ENCODE results near the gene CD7. TPM values are rescaled to one million over a fixed set of nuclear protein-coding genes. Genes with fewer than 3 reads are reported as not detected.
"Not testable (repeated sequence)": the region's sequence is repeated elsewhere in the genome, so short reads cannot be mapped to it uniquely, and the experiment has no call there.

The CD7 gene
- 100 to 1,000 TPM; 334 to 355 TPM for total RNA-seq

- ChIA-PET POLR2A (interaction anchor here (1.0 to 2.6 kb wide), 9 partner anchors 12 to 447 kb away, joined by 3 to 50 read pairs (median 6); partner anchors contain the start of genes ARHGDIA, CSNK1D, DCXR and SLC16A3), CTCF (interaction anchor here (0.9 to 2.7 kb wide), 8 partner anchors 11 to 287 kb away, joined by 3 to 93 read pairs (median 6); partner anchors contain the start of gene SECTM1)
- peak; percentile 84 for ATAC-seq
- Mint-ChIP-seq H3K4me3 (peak within 1 kb of the TSS; percentile 96), H3K36me3 (ENCODE audit: low read depth) (peaks cover 31% of the 10 kb centered on the region), H3K9me3 (ENCODE audit: insufficient read depth) (no peaks in the 10 kb centered on the region), H3K27ac (peak within 1 kb of the TSS; percentile 91), H3K4me1 (ENCODE audit: low read depth) (peaks cover 37% of the 10 kb centered on the region), H3K27me3 (ENCODE audit: low read depth) (no peaks in the 10 kb centered on the region)
- DNase-seq: peak; percentile 88
Measured at GRCh38 chr17:82317394-82318168, at the start of gene CD7. TSS of gene CD7 (minus strand) at chr17:82317608. CDS start at chr17:82317495, 113 bp downstream.

- peaks cover 7% of the 10 kb centered on the region for H3K4me1 Mint-ChIP-seq (ENCODE audit: low read depth)
- POLR2A ChIA-PET: interaction anchor here (0.5 kb wide), 1 partner anchor 120 kb away, joined by 3 read pairs; no protein-coding TSS in a partner anchor
- CTCF ChIA-PET: interaction anchor here (0.6 to 1.4 kb wide), 2 partner anchors 9 to 47 kb away, joined by 3 to 4 read pairs; no protein-coding TSS in a partner anchor
- peaks cover 42% of the 10 kb centered on the region for H3K27me3 Mint-ChIP-seq (ENCODE audit: low read depth)
- no peak overlapping the region for H3K27ac Mint-ChIP-seq
- no peaks in the 10 kb centered on the region for H3K36me3 Mint-ChIP-seq (ENCODE audit: low read depth)
- no peaks in the 10 kb centered on the region for H3K9me3 Mint-ChIP-seq (ENCODE audit: insufficient read depth)
- no peak for DNase-seq
- H3K4me3 Mint-ChIP-seq: no peak overlapping the region
- no peak for ATAC-seq
Measured at GRCh38 chr17:82366749-82367148, 49.3 kb upstream of the CD7 start.

GRCh38 chr17:82365606-82366295 is 48.3 kb upstream of the CD7 start:
- POLR2A ChIA-PET: no interaction called here
- ATAC-seq: no peak

GRCh38 chr17:82361885-82362633 is 44.7 kb upstream of the CD7 start:
- Mint-ChIP-seq H3K4me1 (ENCODE audit: low read depth) (peaks cover 9% of the 10 kb centered on the region), H3K4me3 (no peak overlapping the region), H3K9me3 (ENCODE audit: insufficient read depth) (no peaks in the 10 kb centered on the region), H3K27ac (no peak overlapping the region), H3K27me3 (ENCODE audit: low read depth) (peaks cover 26% of the 10 kb centered on the region), H3K36me3 (ENCODE audit: low read depth) (peaks cover 3% of the 10 kb centered on the region)
- no peak for ATAC-seq
- CTCF ChIA-PET: interaction anchor here (1.3 to 1.4 kb wide), 2 partner anchors 9 to 193 kb away, joined by 3 read pairs; no protein-coding TSS in a partner anchor
- DNase-seq: no peak
- POLR2A ChIA-PET: interaction anchor here (0.7 kb wide), 1 partner anchor 8 kb away, joined by 3 read pairs; no protein-coding TSS in a partner anchor

More at GRCh38 chr17:82365606-82366295, 48.3 kb upstream of the CD7 start:
- no peaks in the 10 kb centered on the region for H3K9me3 Mint-ChIP-seq (ENCODE audit: insufficient read depth)
- H3K4me1 Mint-ChIP-seq (ENCODE audit: low read depth): peaks cover 3% of the 10 kb centered on the region
- peaks cover 38% of the 10 kb centered on the region for H3K27me3 Mint-ChIP-seq (ENCODE audit: low read depth)
- no peak for DNase-seq
- H3K27ac Mint-ChIP-seq: no peak overlapping the region
- no peaks in the 10 kb centered on the region for H3K36me3 Mint-ChIP-seq (ENCODE audit: low read depth)
- CTCF ChIA-PET: interaction anchor here (1.4 kb wide), 1 partner anchor 48 kb away, joined by 3 read pairs; no protein-coding TSS in a partner anchor
- H3K4me3 Mint-ChIP-seq: no peak overlapping the region

DNA sequence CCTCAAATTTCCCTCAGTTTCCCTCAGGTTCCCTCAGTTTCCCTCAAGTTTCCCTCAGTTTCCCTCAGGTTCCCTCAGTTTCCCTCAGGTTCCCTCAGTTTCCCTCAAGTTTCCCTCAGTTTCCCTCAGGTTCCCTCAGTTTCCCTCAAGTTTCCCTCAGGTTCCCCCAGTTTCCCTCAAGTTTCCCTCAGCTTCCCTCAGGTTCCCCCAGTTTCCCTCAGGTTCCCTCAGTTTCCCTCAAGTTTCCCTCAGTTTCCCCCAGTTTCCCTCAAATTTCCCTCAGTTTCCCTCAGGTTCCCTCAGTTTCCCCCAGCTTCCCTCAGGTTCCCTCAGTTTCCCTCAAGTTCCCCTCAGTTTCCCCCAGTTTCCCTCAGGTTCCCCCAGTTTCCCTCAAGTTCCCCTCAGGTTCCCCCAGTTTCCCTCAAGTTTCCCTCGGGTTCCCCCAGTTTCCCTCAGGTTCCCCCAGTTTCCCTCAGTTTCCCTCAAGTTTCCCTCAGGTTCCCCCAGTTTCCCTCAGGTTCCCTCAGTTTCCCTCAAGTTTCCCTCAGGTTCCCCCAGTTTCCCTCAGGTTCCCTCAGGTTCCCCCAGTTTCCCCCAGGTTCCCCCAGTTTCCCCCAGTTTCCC is 42.2 kb upstream of the CD7 start:
- H3K4me3 Mint-ChIP-seq; H3K9me3 Mint-ChIP-seq (ENCODE audit: insufficient read depth); H3K27ac Mint-ChIP-seq; DNase-seq; ATAC-seq; H3K36me3 Mint-ChIP-seq (ENCODE audit: low read depth); POLR2A ChIA-PET; H3K4me1 Mint-ChIP-seq (ENCODE audit: low read depth): not testable (repeated sequence)
- H3K27me3 Mint-ChIP-seq (ENCODE audit: low read depth): peaks cover 23% of the 10 kb centered on the region
- CTCF ChIA-PET: interaction anchor here (3.9 kb wide), 1 partner anchor 55 kb away, joined by 11 read pairs; no protein-coding TSS in a partner anchor

- Mint-ChIP-seq H3K4me3 (no peak within 1 kb of the TSS), H3K36me3 (ENCODE audit: low read depth) (peaks cover 3% of the 10 kb centered on the region), H3K9me3 (ENCODE audit: insufficient read depth) (no peaks in the 10 kb centered on the region), H3K27me3 (ENCODE audit: low read depth) (peaks cover 23% of the 10 kb centered on the region), H3K4me1 (ENCODE audit: low read depth) (peaks cover 9% of the 10 kb centered on the region), H3K27ac (no peak within 1 kb of the TSS)
- DNase-seq (peak; percentile 35), ATAC-seq (no peak)
- ChIA-PET CTCF (interaction anchor here (0.7 to 3.9 kb wide), 4 partner anchors 8 to 153 kb away, joined by 4 to 11 read pairs (median 4); no protein-coding TSS in a partner anchor), POLR2A (interaction anchor here (0.7 to 1.0 kb wide), 2 partner anchors 66 to 644 kb away, joined by 3 read pairs; no protein-coding TSS in a partner anchor)
Measured at GRCh38 chr17:82358465-82359350, 41.3 kb upstream of the CD7 start, which contains the start of gene TEX19. TSS of gene TEX19 (plus strand) at chr17:82359247. CDS start at chr17:82362151, 2,904 bp downstream.

DNA sequence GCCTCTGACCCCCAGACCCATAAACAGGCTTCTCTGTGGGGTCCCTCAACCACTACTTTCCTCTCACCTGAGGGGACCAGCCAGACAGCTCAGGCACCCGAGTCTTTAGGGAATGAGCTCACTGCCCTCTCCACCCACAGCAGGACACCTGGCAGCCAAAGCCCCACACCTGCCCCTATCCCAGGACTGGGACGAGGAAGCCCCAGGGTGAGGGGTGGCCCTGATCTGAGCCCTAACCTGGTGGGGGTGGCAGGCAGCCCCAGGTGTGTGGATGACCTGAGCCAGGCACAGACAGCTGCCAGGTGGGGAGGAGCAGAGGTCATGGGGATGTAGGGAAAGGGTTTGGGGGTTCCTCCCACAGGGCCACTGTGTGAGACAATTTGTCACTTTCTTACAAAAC is 40.0 kb upstream of the CD7 start:
- Mint-ChIP-seq H3K36me3 (ENCODE audit: low read depth) (peaks cover 3% of the 10 kb centered on the region), H3K4me3 (no peak overlapping the region), H3K27me3 (ENCODE audit: low read depth) (peaks cover 19% of the 10 kb centered on the region), H3K4me1 (ENCODE audit: low read depth) (peaks cover 9% of the 10 kb centered on the region), H3K27ac (no peak overlapping the region), H3K9me3 (ENCODE audit: insufficient read depth) (no peaks in the 10 kb centered on the region)
- DNase-seq (no peak), ATAC-seq (no peak)
- ChIA-PET POLR2A (no interaction called here), CTCF (interaction anchor here (1.2 to 3.9 kb wide), 4 partner anchors 16 to 62 kb away, joined by 3 to 11 read pairs (median 4); no protein-coding TSS in a partner anchor)

- Mint-ChIP-seq H3K9me3 (ENCODE audit: insufficient read depth) (no peaks in the 10 kb centered on the region), H3K4me1 (ENCODE audit: low read depth) (peaks cover 10% of the 10 kb centered on the region), H3K27ac (no peak overlapping the region), H3K4me3 (no peak overlapping the region), H3K27me3 (ENCODE audit: low read depth) (peaks cover 17% of the 10 kb centered on the region), H3K36me3 (ENCODE audit: low read depth) (peaks cover 3% of the 10 kb centered on the region)
- CTCF ChIA-PET: interaction anchor here (1.2 to 3.9 kb wide), 4 partner anchors 16 to 63 kb away, joined by 3 to 11 read pairs (median 4); no protein-coding TSS in a partner anchor
- ATAC-seq (no peak), DNase-seq (no peak)
- POLR2A ChIA-PET: no interaction called here
Measured at GRCh38 chr17:82356845-82357355, 39.5 kb upstream of the CD7 start.

DNA sequence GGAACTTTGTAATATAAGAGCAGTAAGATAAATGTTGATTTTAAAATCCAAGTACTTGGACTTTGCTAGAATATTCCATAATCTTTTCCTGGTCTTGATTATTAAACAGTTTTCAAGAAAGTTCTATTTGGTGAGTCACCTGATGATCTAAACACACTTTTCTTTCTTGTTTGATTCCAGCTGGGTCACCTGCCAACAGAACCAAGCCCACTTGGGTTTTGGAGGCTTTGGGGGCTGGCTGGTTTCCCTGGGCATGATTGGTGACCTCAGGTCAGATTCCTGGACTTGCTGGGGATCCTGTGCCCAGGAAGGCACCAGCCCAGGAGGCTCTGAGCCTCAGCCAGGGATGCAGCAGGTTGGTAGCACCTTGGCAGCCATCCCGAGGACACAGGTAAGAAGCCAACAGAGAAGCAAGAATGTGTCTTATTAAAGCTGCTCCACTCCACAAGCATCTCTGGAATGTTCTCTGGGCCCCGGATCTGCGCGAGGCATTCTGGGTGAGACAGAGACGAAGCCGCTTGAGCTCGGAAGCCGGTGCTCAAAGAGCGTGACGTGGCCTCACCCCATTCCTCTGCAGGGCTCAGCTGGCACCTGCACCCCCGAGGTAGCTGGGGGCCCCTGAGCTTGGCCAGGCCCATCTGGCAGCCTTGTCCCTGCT is 38.5 kb upstream of the CD7 start:
- DNase-seq (no peak), ATAC-seq (no peak)
- H3K27ac Mint-ChIP-seq: no peak overlapping the region
- H3K36me3 Mint-ChIP-seq (ENCODE audit: low read depth): peaks cover 3% of the 10 kb centered on the region
- ChIA-PET POLR2A (no interaction called here), CTCF (interaction anchor here (1.2 to 3.9 kb wide), 2 partner anchors 58 to 64 kb away, joined by 3 to 11 read pairs; no protein-coding TSS in a partner anchor)
- peaks cover 13% of the 10 kb centered on the region for H3K27me3 Mint-ChIP-seq (ENCODE audit: low read depth)
- no peak overlapping the region for H3K4me3 Mint-ChIP-seq
- peaks cover 11% of the 10 kb centered on the region for H3K4me1 Mint-ChIP-seq (ENCODE audit: low read depth)
- no peaks in the 10 kb centered on the region for H3K9me3 Mint-ChIP-seq (ENCODE audit: insufficient read depth)
